Right atrium auricular region (tissue), 2 donors: ENCODE measurements around the gene EPB41L4B. TPM values are rescaled to one million over a fixed set of nuclear protein-coding genes. Genes with fewer than 3 reads are reported as not detected.

ENCODE experiments used
- DNase-seq: peaks from one replicate; pipeline ENCODE4 v3.0.0-alpha.2; 2019; ENCODE audit warnings: low spot score
- H3K27ac ChIP-seq, 2 donors: fragments of 200-600 bp; sonication (generic); 1 replicate in 1 of 2; 2 replicates in 1 of 2; pipeline ENCODE4 v1.5.1; 2016 to 2019
- H3K27me3 ChIP-seq, 2 donors: fragments of 200-600 bp; sonication (generic); one replicate each; pipeline versions ENCODE4 v1.5.1 to v1.6.0; 2017 to 2019
- H3K36me3 ChIP-seq: fragments of 200-600 bp; sonication (generic); one replicate; pipeline ENCODE4 v1.5.1; 2016
- H3K4me1 ChIP-seq, 2 donors: fragments of 200-600 bp; sonication (generic); one replicate each; pipeline versions ENCODE4 v1.5.1 to v1.6.0; 2017 to 2019
- H3K4me3 ChIP-seq, 2 donors: fragments of 200-600 bp; sonication (generic); 1 replicate in 1 of 2; 2 replicates in 1 of 2; pipeline ENCODE4 v1.5.1; 2017 to 2019; ENCODE audit warnings: mild to moderate bottlenecking in 1 of 2, moderate library complexity in 1 of 2
- H3K9me3 ChIP-seq, 2 donors: fragments of 200-600 bp; sonication (generic); one replicate each; pipeline ENCODE4 v1.5.1; 2019
- CTCF ChIP-seq, 2 donors: fragments of 200-600 bp; sonication (generic); IDR thresholded peaks; one replicate each; pipeline ENCODE4 v1.5.1; 2019; ENCODE audit warnings: antibody characterized with exemption in 2 of 2
- total RNA-seq, 2 donors: library from RNA; depleted of rRNA; stranded (reverse); fragments of >200 nt; gene quantifications; one replicate each; pipeline ENCODE4 v1.1.0, GENCODE V29; 2016

The EPB41L4B gene
- total RNA-seq, 2 donors from 2014 or later: 15.3 to 30.4 TPM

DNA sequence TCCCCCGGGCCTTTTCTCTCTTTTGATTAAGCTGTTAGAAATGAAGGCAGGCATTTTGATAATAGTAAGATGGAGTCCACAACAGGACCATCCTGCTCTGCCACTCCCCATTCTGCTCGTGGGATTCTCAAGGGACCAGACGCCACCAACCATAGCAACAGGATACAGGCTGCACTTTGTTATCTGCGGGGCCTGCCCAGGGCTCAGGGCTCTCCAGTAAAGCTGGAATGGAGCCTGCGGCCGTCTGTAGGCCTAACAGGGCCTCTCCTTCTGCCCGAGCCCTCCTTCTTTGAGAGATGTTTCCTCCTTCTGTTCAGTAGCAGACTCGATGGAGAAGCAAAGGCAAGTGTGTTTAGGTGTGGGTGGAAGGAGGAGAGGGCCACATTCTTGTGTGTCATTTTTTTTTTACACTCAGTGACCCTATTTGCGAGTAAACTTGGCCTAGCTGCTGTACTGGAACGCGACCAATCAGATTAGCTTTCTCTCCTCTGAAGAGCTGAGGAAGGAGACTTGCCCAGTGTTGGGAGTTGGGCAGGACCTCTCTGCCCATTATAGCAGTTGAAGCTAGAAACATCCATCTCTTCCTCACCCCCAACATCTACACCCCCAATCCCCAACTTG, 8.9 kb upstream of the EPB41L4B start:
- Histone ChIP-seq H3K27ac (peak overlapping the region; percentile 37 to 63), H3K4me1 (peaks cover 0 to 24% of the 10 kb centered on the region in 2 donors), H3K4me3 (peak overlapping the region in 1 of 2 donors; percentile 13), H3K9me3 (no peaks in the 10 kb centered on the region), H3K36me3 (no peaks in the 10 kb centered on the region), H3K27me3 (no peaks in the 10 kb centered on the region)
- no peak for TF ChIP-seq CTCF (IDR thresholded peaks at IDR 0.05)
- no peak for DNase-seq

DNA sequence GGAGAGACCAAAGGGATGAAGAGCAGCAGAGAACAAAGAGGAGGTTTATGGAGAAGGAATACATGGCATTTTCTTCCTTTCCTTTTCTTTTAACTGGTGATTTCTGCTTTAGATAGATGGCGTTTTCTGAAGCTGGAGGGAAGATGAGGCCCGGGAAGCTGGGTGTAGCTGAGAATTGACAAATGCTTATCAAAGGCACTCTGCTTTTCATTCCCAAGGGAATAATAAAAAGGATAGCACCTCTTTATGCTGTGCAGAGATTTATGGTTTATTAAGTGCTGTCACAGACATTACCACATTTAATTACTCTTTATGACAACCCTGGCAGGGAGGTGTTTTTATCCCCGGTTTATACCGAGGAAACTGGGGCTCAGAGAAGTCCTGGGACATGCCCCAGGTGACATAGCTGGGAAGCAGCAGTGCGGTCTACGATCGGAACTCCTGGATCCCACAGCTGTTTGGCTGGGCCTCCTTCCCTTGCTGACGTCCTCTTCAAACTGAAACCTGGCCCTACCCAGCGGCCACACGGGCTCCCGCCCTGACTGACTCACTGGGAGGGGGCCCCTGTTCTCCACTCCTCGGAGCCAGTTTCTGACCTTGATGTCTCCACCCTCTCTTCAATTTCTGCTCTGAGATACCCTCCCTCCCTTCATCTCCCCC, 8.2 kb upstream of the EPB41L4B start:
- Histone ChIP-seq H3K9me3 (no peaks in the 10 kb centered on the region), H3K27ac (peak overlapping the region; percentile 37 to 63), H3K4me1 (peaks cover 0 to 24% of the 10 kb centered on the region in 2 donors), H3K36me3 (no peaks in the 10 kb centered on the region), H3K27me3 (no peaks in the 10 kb centered on the region), H3K4me3 (peak overlapping the region in 1 of 2 donors; percentile 13)
- DNase-seq: peak; percentile 84
- TF ChIP-seq CTCF (IDR thresholded peaks at IDR 0.05): no peak

DNA sequence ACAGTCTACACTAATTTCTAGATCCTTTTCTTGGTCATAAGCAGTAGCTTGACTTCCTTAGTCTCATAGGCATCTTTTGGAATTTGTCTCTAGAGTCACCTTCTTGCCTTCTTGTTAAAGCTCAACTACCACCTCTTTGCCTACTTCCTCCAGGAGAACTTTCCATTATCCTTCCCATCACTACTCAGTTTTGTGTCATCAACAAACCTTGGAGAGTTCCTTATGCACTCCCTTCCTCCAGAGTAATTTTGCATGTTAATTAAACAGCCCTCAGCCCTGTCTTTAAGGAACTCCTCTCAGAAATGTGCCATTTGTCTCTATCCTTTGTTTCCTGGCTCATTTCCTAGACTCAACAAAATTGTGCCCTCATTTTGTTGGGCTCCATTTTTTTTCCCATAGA, 4.2 kb upstream of the EPB41L4B start:
- Histone ChIP-seq H3K27ac (no peak overlapping the region), H3K27me3 (no peaks in the 10 kb centered on the region), H3K4me3 (no peak overlapping the region), H3K9me3 (no peaks in the 10 kb centered on the region), H3K36me3 (no peaks in the 10 kb centered on the region), H3K4me1 (peaks cover 0 to 11% of the 10 kb centered on the region in 2 donors)
- DNase-seq: no peak
- no peak for TF ChIP-seq CTCF (IDR thresholded peaks at IDR 0.05)

DNA sequence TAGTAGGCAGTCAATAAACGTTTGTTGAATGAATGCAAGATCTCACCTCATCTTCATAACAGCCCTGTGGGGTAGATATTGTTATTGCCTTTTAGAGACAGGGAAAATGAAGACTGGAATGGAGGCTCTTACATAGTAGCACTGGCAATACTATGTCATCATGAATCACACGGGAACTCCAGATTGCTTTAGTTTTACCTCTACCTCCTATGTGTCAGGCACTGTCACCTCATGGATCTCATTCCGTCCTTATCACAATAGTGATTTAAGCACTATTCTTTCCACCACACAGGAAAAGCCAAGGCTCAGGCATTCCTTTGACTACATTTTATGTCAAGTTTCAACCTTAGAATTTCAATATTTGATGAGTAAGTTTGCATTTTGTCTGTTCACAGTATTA, 2.9 kb upstream of the EPB41L4B start:
- Histone ChIP-seq H3K9me3 (no peaks in the 10 kb centered on the region), H3K4me1 (peaks cover 0 to 12% of the 10 kb centered on the region in 2 donors), H3K27ac (no peak overlapping the region), H3K27me3 (no peaks in the 10 kb centered on the region), H3K4me3 (no peak overlapping the region), H3K36me3 (no peaks in the 10 kb centered on the region)
- no peak for TF ChIP-seq CTCF (IDR thresholded peaks at IDR 0.05)
- no peak for DNase-seq

GRCh38 chr9:109321727-109322126, 868 bp upstream of the EPB41L4B start:
- H3K4me3 ChIP-seq: no peak overlapping the region
- DNase-seq: no peak
- H3K4me1 ChIP-seq: peaks cover 0 to 23% of the 10 kb centered on the region in 2 donors
- no peaks in the 10 kb centered on the region for H3K27me3 ChIP-seq
- no peaks in the 10 kb centered on the region for H3K9me3 ChIP-seq
- TF ChIP-seq CTCF (IDR thresholded peaks at IDR 0.05): no peak
- H3K27ac ChIP-seq: no peak overlapping the region
- no peaks in the 10 kb centered on the region for H3K36me3 ChIP-seq
